Natural killer cell (primary cell): ENCODE measurements around the gene LRRC47. TPM values are rescaled to one million over a fixed set of nuclear protein-coding genes. Genes with fewer than 3 reads are reported as not detected.
A peak's percentile ranks its signal among the peaks of the same experiment; 100 is the strongest.

Experiments used
- ATAC-seq, 3 donors: fragments of 150-1000 bp in 2 of 3; fragments of 200-7000 bp in 1 of 3; cut with Tn5 transposase; 1 replicate in 1 of 3; 2 replicates in 2 of 3; pipeline ENCODE4 v1.10.0; 2021; ENCODE audit warnings: mild to moderate bottlenecking in 2 of 3, moderate library complexity in 2 of 3
- DNase-seq, 2 donors: peaks; one replicate each; pipeline versions ENCODE4 v3.0.0 to v3.0.0-alpha.2; 2013 to 2021; ENCODE audit warnings: mixed read lengths in 1 of 2
- H3K27ac ChIP-seq: one replicate; pipeline ENCODE4 v1.5.1; 2013; ENCODE audit warnings: mild to moderate bottlenecking, low read length
- H3K27me3 ChIP-seq: one replicate; pipeline ENCODE4 v1.6.1; 2013; ENCODE audit warnings: low read length; ENCODE audit not compliant: control insufficient read depth, insufficient read depth
- H3K36me3 ChIP-seq: one replicate; pipeline ENCODE4 v1.6.1; 2013; ENCODE audit warnings: low read length; ENCODE audit not compliant: control insufficient read depth, insufficient read depth
- H3K4me1 ChIP-seq: one replicate; pipeline ENCODE4 v1.6.1; 2013; ENCODE audit warnings: low read length; ENCODE audit not compliant: control insufficient read depth, insufficient read depth
- H3K4me3 ChIP-seq: one replicate; pipeline ENCODE4 v1.5.1; 2013; ENCODE audit warnings: low read length
- H3K9me3 ChIP-seq: one replicate; pipeline ENCODE4 v1.6.1; 2013; ENCODE audit warnings: low read length; ENCODE audit not compliant: control insufficient read depth, insufficient read depth
- H3K27ac Mint-ChIP-seq, 2 donors: one replicate each; pipeline ENCODE4 v1.8.0; 2022; ENCODE audit warnings: mild to moderate bottlenecking in 2 of 2, mixed read lengths in 2 of 2, moderate library complexity in 1 of 2
- H3K27me3 Mint-ChIP-seq, 2 donors: one replicate each; pipeline ENCODE4 v1.8.0; 2022; ENCODE audit warnings: low read depth in 2 of 2, mixed read lengths in 2 of 2
- H3K36me3 Mint-ChIP-seq: one replicate; pipeline ENCODE4 v1.8.0; 2022; ENCODE audit warnings: mixed read lengths
- H3K4me1 Mint-ChIP-seq, 2 donors: one replicate each; pipeline ENCODE4 v1.8.0; 2022; ENCODE audit warnings: mixed read lengths in 2 of 2
- H3K4me3 Mint-ChIP-seq: one replicate; pipeline ENCODE4 v1.8.0; 2022; ENCODE audit warnings: mild to moderate bottlenecking, moderate library complexity, mixed read lengths
- H3K9me3 Mint-ChIP-seq, 2 donors: one replicate each; pipeline ENCODE4 v1.8.0; 2022; ENCODE audit warnings: mixed read lengths in 2 of 2
- WGBS: methylation state at CpG from one replicate; pipeline ENCODE4 v1.1.7; 2013; ENCODE audit warnings: missing lambda C conversion rate; ENCODE audit not compliant: insufficient coverage; 5-methylcytosine and 5-hydroxymethylcytosine counted together
- intact Hi-C: fragments of 100-400 bp; cut with micrococcal nuclease; formaldehyde crosslinking; loops from one replicate; pipeline ENCODE4 v1.14.2; 2022
- total RNA-seq, 4 donors: library from RNA; stranded (reverse); fragments of 120-200 nt in 1 of 4; gene quantifications; one replicate each; pipeline versions ENCODE4 v1.2.3 to v1.2.4, GENCODE V29; 2013 to 2022
- TF ChIP-seq, protein P1 (sequence below): fragments of 200-600 bp; IDR thresholded peaks from one replicate; pipeline ENCODE4 v1.8.0; 2022; ENCODE audit warnings: antibody characterized with exemption

LRRC47 gene
- total RNA-seq, 3 donors from 2014 or later (not counting 1 experiment from before 2014, with no cell fraction given) = 33.5 to 49.8 (median 45.2) TPM

DNA sequence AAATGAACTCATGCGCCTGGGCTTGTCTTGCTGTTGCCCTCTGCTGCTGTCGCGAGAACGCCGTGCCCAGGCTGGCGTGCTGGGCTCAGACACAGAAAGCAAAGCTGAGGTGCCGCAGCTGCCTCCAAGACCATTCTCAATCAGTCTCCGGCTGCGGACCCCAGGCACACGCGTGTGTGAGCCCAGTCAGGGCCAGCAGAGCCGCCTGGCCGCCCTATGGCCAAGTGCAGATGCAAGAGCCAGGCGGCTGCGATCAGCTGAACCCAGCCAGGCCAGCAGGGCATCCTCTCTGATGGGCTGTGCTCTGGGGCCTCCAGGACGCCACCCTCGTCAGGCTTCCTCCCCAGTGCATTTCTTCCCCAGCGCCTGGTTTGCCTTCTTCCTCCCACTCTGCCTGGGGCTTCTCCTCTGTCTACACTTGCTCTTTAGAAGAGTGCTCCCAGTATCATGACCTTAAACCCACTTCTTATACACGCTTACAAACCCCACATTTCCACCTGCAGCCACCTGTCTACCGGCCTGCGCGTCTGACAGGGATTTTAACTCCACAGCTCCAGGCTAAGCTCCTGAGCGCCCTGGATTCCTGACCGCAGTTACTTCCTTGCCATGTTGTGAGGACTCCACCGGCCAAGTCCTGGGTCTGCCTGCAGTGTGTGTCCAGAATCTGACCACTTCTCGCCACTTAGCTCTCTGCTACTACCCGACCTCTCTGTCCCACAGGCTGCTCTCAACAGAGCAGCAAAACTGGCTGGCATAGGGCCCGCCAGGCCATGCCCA, 21.7 kb upstream of the LRRC47 start:
- Histone ChIP-seq H3K36me3 (peaks cover 40% of the 10 kb centered on the region), H3K27me3 (no peaks in the 10 kb centered on the region), H3K27ac (no peak overlapping the region), H3K4me3 (no peak overlapping the region), H3K9me3 (no peaks in the 10 kb centered on the region), H3K4me1 (no peaks in the 10 kb centered on the region)
- Mint-ChIP-seq H3K9me3 (no peaks in the 10 kb centered on the region), H3K36me3 (no peaks in the 10 kb centered on the region), H3K4me1 (no peaks in the 10 kb centered on the region), H3K4me3 (no peak overlapping the region), H3K27me3 (no peaks in the 10 kb centered on the region), H3K27ac (peak overlapping the region in 1 of 2 donors; percentile 14)
- TF ChIP-seq, protein P1, sequence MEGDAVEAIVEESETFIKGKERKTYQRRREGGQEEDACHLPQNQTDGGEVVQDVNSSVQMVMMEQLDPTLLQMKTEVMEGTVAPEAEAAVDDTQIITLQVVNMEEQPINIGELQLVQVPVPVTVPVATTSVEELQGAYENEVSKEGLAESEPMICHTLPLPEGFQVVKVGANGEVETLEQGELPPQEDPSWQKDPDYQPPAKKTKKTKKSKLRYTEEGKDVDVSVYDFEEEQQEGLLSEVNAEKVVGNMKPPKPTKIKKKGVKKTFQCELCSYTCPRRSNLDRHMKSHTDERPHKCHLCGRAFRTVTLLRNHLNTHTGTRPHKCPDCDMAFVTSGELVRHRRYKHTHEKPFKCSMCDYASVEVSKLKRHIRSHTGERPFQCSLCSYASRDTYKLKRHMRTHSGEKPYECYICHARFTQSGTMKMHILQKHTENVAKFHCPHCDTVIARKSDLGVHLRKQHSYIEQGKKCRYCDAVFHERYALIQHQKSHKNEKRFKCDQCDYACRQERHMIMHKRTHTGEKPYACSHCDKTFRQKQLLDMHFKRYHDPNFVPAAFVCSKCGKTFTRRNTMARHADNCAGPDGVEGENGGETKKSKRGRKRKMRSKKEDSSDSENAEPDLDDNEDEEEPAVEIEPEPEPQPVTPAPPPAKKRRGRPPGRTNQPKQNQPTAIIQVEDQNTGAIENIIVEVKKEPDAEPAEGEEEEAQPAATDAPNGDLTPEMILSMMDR = no peak
- intact Hi-C loops = no loop called here
- DNase-seq (no peak), ATAC-seq (no peak)
- WGBS = 95% methylated on average over 28 of the region's 28 CpGs

DNA sequence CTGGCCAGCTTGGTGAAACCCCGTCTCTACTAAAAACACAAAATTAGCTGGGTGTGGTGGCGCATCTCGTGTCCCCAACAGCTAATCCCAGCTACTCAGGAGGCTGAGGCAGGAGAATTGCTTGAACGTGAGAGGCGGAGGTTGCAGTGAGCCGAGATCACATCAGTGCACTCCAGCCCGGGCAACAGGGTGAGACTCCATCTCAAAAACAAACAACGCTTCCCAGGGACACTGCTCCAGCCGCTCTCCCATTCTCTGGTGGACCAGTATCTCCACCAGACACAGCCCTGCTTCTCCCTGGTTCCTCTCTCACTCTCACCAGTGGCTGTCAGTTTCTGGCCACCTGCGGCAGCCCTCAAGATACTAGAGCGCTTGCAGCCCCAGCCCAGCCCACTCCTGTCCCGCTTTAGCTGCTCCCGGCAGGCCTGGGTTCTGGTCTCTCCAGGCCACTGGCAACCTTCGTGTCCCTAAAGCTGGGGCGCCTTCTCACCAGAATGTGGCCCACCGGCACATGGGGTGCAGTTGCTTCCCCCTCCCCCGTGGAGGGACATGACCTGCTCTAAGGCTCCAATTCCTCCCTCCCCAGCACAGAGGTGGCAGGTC, 20.9 kb upstream of the LRRC47 start:
- TF ChIP-seq, protein P1 = no peak
- no peaks in the 10 kb centered on the region for H3K9me3 Mint-ChIP-seq
- DNase-seq = no peak
- Histone ChIP-seq H3K36me3 (peaks cover 33% of the 10 kb centered on the region), H3K9me3 (no peaks in the 10 kb centered on the region), H3K4me3 (no peak overlapping the region), H3K27me3 (no peaks in the 10 kb centered on the region), H3K27ac (no peak overlapping the region), H3K4me1 (no peaks in the 10 kb centered on the region)
- no peaks in the 10 kb centered on the region for H3K4me1 Mint-ChIP-seq
- intact Hi-C loops = no loop called here
- H3K4me3 Mint-ChIP-seq = no peak overlapping the region
- no peak for ATAC-seq
- 98% methylated on average over 17 of the region's 17 CpGs for WGBS
- no peaks in the 10 kb centered on the region for H3K36me3 Mint-ChIP-seq
- no peaks in the 10 kb centered on the region for H3K27me3 Mint-ChIP-seq
- H3K27ac Mint-ChIP-seq = no peak overlapping the region

DNA sequence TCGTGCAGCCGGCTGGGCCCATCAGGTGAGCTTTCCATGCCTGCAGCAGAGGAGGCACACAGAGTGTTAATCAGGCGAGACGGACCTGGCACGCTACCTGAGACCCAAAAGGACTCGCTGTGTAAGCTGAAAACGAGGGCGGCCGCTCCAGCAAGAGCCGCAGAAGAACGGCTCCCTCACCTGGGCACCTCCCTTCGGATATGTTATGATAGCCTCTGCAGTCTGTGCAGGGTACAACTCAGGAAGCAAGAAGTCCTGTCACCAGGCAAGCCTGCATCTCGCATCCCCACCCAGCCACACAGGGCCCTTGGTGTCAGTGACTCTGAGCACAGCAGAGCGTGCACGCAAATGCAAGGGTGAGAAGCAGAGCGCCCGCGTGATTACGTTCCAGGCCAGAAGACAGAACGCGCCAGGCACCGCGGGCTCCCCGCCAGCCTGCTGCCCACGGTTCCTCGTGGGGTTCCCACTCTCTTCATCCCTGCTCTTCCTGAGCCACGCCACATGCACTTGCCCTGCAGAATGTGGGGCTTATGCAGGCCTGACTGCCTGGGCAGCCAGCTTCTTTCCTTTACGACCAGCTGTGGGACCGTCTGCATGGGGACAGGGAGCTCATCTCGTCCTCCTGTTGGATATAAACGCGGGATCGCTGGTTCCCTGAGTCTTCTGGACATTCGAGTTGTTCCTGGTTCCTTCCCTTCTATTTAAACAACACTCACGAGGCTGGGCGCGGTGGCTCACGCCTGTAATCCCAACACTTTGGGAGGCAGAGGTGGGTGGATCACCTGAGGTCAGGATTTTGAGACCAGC, 20.2 kb upstream of the LRRC47 start:
- Histone ChIP-seq H3K4me1 (no peaks in the 10 kb centered on the region), H3K9me3 (no peaks in the 10 kb centered on the region), H3K36me3 (peaks cover 27% of the 10 kb centered on the region), H3K27ac (no peak overlapping the region), H3K4me3 (no peak overlapping the region), H3K27me3 (no peaks in the 10 kb centered on the region)
- no peak overlapping the region for H3K27ac Mint-ChIP-seq
- DNase-seq (no peak), ATAC-seq (no peak)
- WGBS = 92% methylated on average over 38 of the region's 38 CpGs
- H3K4me1 Mint-ChIP-seq = no peaks in the 10 kb centered on the region
- TF ChIP-seq, protein P1 = no peak
- no peaks in the 10 kb centered on the region for H3K36me3 Mint-ChIP-seq
- H3K4me3 Mint-ChIP-seq = no peak overlapping the region
- no peaks in the 10 kb centered on the region for H3K9me3 Mint-ChIP-seq
- no peaks in the 10 kb centered on the region for H3K27me3 Mint-ChIP-seq
- intact Hi-C loops = no loop called here
